HepG2 (cell line): ENCODE results near the gene MB21D2. TPM values are rescaled to one million over a fixed set of nuclear protein-coding genes. Genes with fewer than 3 reads are reported as not detected.

Experiments used
- ATAC-seq: fragments of 200-7000 bp; cut with Tn5 transposase; 3 replicates; pipeline ENCODE4 v1.9.1; 2020; ENCODE audit warnings: mild to moderate bottlenecking, moderate library complexity
- BruUV-seq: library from RNA; stranded (reverse); fragments of 400-500 nt; replicated peaks from 2 replicates; lab custom pipeline; 2021; lab: Mats Ljungman, UMichigan
- CTCF ChIA-PET: fragments of 300-600 bp; formaldehyde crosslinking; extraction: SDS; loops from one replicate; lab custom pipeline; 2021; ENCODE audit warnings: low total read pairs, inconsistent platforms, low intra/inter-chr PET ratio; lab: Yijun Ruan, JAX
- POLR2A ChIA-PET: fragments of 350-600 bp; sonication (Branson Sonifier 250); formaldehyde crosslinking; loops from one replicate; lab custom pipeline; 2020; ENCODE audit warnings: antibody characterized with exemption, inconsistent platforms; lab: Yijun Ruan, JAX
- DNase-seq: peaks from one replicate; pipeline ENCODE4 v3.0.0-alpha.2; 2015; ENCODE audit warnings: low spot score
- FAIRE-seq: peaks from 3 replicates; lab custom pipeline; 2011; peaks lifted over from hg19 to GRCh38; lab: Jason Lieb, UNC
- H2AFZ ChIP-seq: one replicate; pipeline ENCODE4 v1.6.1; 2011; ENCODE audit warnings: low read length, inconsistent platforms
- H3K27ac ChIP-seq: fragments of 300-600 bp; 3 replicates; pipeline ENCODE4 v1.8.0; 2011; ENCODE audit warnings: mixed run types, mild to moderate bottlenecking, mixed read lengths, low read length, inconsistent platforms; ENCODE audit not compliant: insufficient read depth; ENCODE audit errors: extremely low read length
- H3K27me3 ChIP-seq, 2 experiments: fragments of 200-600 bp in 1 of 2; 2 replicates in 1 of 2; 3 replicates in 1 of 2; pipeline versions ENCODE4 v1.6.0 to v1.8.0; 2011; ENCODE audit warnings: low read length in 2 of 2, mild to moderate bottlenecking in 2 of 2, moderate library complexity in 2 of 2, inconsistent platforms in 1 of 2; ENCODE audit not compliant: insufficient read depth in 2 of 2, control insufficient read depth in 1 of 2
- H3K36me3 ChIP-seq, 2 experiments: fragments of 200-600 bp in 1 of 2; replicated peaks in 1 of 2; 2 replicates in 1 of 2; 3 replicates in 1 of 2; pipeline versions ENCODE4 v1.5.1 to v1.8.0; 2011; ENCODE audit warnings: low read length in 2 of 2, inconsistent platforms in 1 of 2; ENCODE audit not compliant: insufficient read depth in 2 of 2, control insufficient read depth in 1 of 2
- H3K4me1 ChIP-seq: 2 replicates; pipeline ENCODE4 v1.5.1; 2012; ENCODE audit warnings: low read length, inconsistent platforms; ENCODE audit not compliant: insufficient read depth
- H3K4me2 ChIP-seq: 2 replicates; pipeline ENCODE4 v1.6.0; 2011; ENCODE audit warnings: low read depth, low read length, inconsistent platforms
- H3K4me3 ChIP-seq, 3 experiments: fragments of 200-600 bp in 1 of 3; sonication (generic), shearing (Covaris generic) in 1 of 3; replicated peaks in 1 of 3; 2 replicates each; pipeline ENCODE4 v1.5.1; 2011 to 2016; ENCODE audit warnings: low read length in 3 of 3, inconsistent platforms in 2 of 3, low read depth in 2 of 3, mild to moderate bottlenecking in 2 of 3, control low read depth in 1 of 3, mixed read lengths in 1 of 3; ENCODE audit not compliant: insufficient read depth in 1 of 3
- H3K79me2 ChIP-seq: one replicate; pipeline ENCODE4 v1.6.1; 2011; ENCODE audit warnings: low read length, inconsistent platforms; ENCODE audit not compliant: insufficient read depth
- H3K9ac ChIP-seq: 2 replicates; pipeline ENCODE4 v1.6.0; 2011; ENCODE audit warnings: mild to moderate bottlenecking, low read depth, low read length, inconsistent platforms; ENCODE audit not compliant: insufficient read depth
- H3K9me3 ChIP-seq: 2 replicates; pipeline ENCODE4 v1.5.1; 2012; ENCODE audit warnings: mild to moderate bottlenecking, low read length
- H4K20me1 ChIP-seq: 2 replicates; pipeline ENCODE4 v1.6.0; 2011; ENCODE audit warnings: inconsistent platforms, mild to moderate bottlenecking, low read length, moderate library complexity; ENCODE audit not compliant: insufficient read depth
- ARHGAP35 ChIP-seq: sonication (generic); formaldehyde crosslinking; IDR thresholded peaks from 2 replicates; pipeline ENCODE4 v1.9.0; 2022; ENCODE audit warnings: mild to moderate bottlenecking, inconsistent platforms, moderate library complexity, missing genetic modification reagents, borderline replicate concordance
- FOXO4 ChIP-seq: sonication (generic); formaldehyde crosslinking; conservative IDR thresholded peaks from 2 replicates; pipeline ENCODE4 v1.8.1; 2023; ENCODE audit warnings: missing genetic modification reagents
- MAFF ChIP-seq: IDR thresholded peaks from 2 replicates; pipeline ENCODE4 v1.6.1; 2011; ENCODE audit warnings: low read depth, low read length, improper control_type of control experiment
- MED8 ChIP-seq: sonication (generic); formaldehyde crosslinking; IDR thresholded peaks from 2 replicates; pipeline ENCODE4 v1.8.1; 2023; ENCODE audit warnings: mild to moderate bottlenecking, missing genetic modification reagents; ENCODE audit not compliant: insufficient replicate concordance
- RFXANK ChIP-seq: IDR thresholded peaks from 2 replicates; pipeline ENCODE4 v1.6.1; 2016
- XRCC5 ChIP-seq: fragments of 200-400 bp; formaldehyde crosslinking; optimal IDR thresholded peaks from 2 replicates; pipeline ENCODE3; 2017; ENCODE audit warnings: mild to moderate bottlenecking, low read length
- ZBTB46 ChIP-seq: sonication (generic); formaldehyde crosslinking; IDR thresholded peaks from 2 replicates; pipeline ENCODE4 v1.4.0; 2020; ENCODE audit warnings: mild to moderate bottlenecking, missing genetic modification reagents, borderline replicate concordance
- ZFX ChIP-seq: sonication (generic); formaldehyde crosslinking; IDR thresholded peaks from 2 replicates; pipeline ENCODE4 v1.4.0; 2020; ENCODE audit warnings: mild to moderate bottlenecking, low read depth, missing genetic modification reagents, moderate library complexity
- WGBS: methylation state at CpG from one replicate; pipeline ENCODE4 v1.1.6; 2017; ENCODE audit warnings: low lambda C conversion rate; 5-methylcytosine and 5-hydroxymethylcytosine counted together
- in situ Hi-C: cut with HindIII; loops from 2 replicates; pipeline ENCODE4 v1.10.0; 2017; ENCODE audit warnings: low pct_unique_long_range_greater_than_20kb; ENCODE audit not compliant: extremely low pct_ligation_motif_present
- intact Hi-C: fragments of 100-400 bp; cut with micrococcal nuclease; formaldehyde crosslinking; loops from one replicate; pipeline ENCODE4 v1.10.0; 2022; ENCODE audit not compliant: unreplicated experiment
- polyA plus RNA-seq, 8 experiments: library from polyadenylated mRNA; depleted of rRNA in 3 of 8; stranded (reverse) in 7 of 8; unstranded in 1 of 8; fragments of >200 nt; fragmentation: Illumina TruSeq in 4 of 8; extraction: Trizol in 4 of 8; gene quantifications; 2 replicates each; pipeline versions ENCODE4 v1.2.1 to v1.2.3, GENCODE V29; 2011 to 2016; ENCODE audit warnings: low read depth in 4 of 8, missing spikeins in 1 of 8, mixed read lengths in 1 of 8; ENCODE audit not compliant: insufficient read depth in 1 of 8
- total RNA-seq, 5 experiments: library from RNA; depleted of rRNA; stranded (reverse); fragments of >200 nt; fragmentation: Illumina TruSeq; extraction: Trizol; gene quantifications; 2 replicates each; pipeline ENCODE4 v1.2.3, GENCODE V29; 2016; ENCODE audit warnings: low read depth in 1 of 5
- TF ChIP-seq, protein P1 (sequence below): sonication (generic); formaldehyde crosslinking; IDR thresholded peaks from 2 replicates; pipeline ENCODE4 v1.8.0; 2022; ENCODE audit warnings: missing genetic modification reagents, low read depth, mild to moderate bottlenecking, borderline replicate concordance

The MB21D2 gene
- total and polyA plus RNA-seq, 2 of the 13 experiments (the other 11 are each of a cell fraction or from before 2014, with no cell fraction given): 0.90 to 1.6 TPM

DNA sequence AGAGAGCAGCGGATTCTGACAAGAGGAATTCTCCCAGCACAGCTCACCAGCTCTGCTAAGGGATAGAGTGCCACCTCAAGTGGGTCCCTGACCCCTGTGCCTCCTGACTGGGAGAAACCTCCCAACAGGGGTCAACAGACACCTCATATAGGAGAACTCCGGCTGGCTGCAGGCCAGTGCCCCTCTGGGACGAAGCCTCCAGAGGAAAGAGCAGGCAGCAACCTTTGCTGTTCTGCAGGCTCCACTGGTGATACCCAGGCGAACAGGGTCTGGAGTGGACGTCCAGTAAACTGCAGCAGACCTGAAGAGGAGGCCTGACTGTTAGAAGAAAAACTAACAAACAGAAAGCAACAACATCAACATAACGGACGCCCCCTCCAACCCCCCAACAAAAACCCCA, 159.0 kb downstream of the MB21D2 start:
- no peak overlapping the region for H2AFZ ChIP-seq
- intact Hi-C loops (no loop called here), in situ Hi-C loops (no loop called here)
- FAIRE-seq (no peak), DNase-seq (no peak), ATAC-seq (no peak)
- WGBS: 0% methylated on average over 4 of the region's 7 CpGs
- no peak overlapping the region for H3K4me2 ChIP-seq
- BruUV-seq: no TSS peak
- no peaks in the 10 kb centered on the region for H3K36me3 ChIP-seq
- no peaks in the 10 kb centered on the region for H3K9me3 ChIP-seq
- no peaks in the 10 kb centered on the region for H3K79me2 ChIP-seq
- ChIA-PET CTCF (no interaction called here), POLR2A (no interaction called here)
- no peak overlapping the region for H3K27ac ChIP-seq
- H3K9ac ChIP-seq: no peak overlapping the region
- H3K4me1 ChIP-seq: no peaks in the 10 kb centered on the region
- no peaks in the 10 kb centered on the region for H4K20me1 ChIP-seq
- no peaks in the 10 kb centered on the region for H3K27me3 ChIP-seq
- H3K4me3 ChIP-seq: no peak overlapping the region
- TF ChIP-seq MAFF (no peak), XRCC5 (no peak), RFXANK (CRISPR knock-in tag) (no peak)
- TF ChIP-seq, protein P1, sequence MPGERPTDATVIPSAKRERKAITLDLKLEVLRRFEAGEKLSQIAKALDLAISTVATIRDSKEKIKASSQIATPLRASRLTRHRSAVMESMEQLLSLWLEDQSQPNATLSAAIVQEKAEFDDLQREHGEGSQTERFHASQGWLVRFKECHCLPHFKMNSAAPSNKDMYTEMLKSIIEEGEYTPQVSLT (CRISPR knock-in tag): no peak

DNA sequence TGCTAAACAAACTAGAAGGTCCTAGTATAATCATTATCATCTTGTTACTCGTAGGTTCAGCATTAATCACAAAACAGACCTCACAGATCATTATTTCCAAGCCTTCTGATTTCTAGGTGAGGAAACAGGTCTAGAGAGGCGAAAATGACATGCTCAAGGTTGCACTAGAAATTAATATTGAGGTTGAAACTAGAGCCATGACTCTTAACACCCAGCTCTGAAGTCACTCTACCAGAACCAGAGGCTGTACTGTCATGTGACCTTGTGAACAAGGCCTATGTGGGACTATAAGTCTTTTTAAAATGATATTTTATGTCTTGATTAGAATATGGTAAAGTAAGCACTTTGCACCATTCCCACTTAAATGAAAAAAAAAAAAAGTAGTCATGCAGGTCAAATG, 166.5 kb downstream of the MB21D2 start:
- Histone ChIP-seq H3K9ac (no peak overlapping the region), H3K79me2 (no peaks in the 10 kb centered on the region), H2AFZ (no peak overlapping the region), H3K27me3 (no peaks in the 10 kb centered on the region), H4K20me1 (no peaks in the 10 kb centered on the region), H3K9me3 (no peaks in the 10 kb centered on the region), H3K4me3 (no peak overlapping the region)
- BruUV-seq: no TSS peak
- 2% methylated on average over 2 of the region's 2 CpGs for WGBS
- no peak for TF ChIP-seq ZFX
- no peak for TF ChIP-seq ARHGAP35
- TF ChIP-seq FOXO4 (CRISPR knock-in tag): no peak
- TF ChIP-seq MED8 (CRISPR knock-in tag): no peak
- no peak for TF ChIP-seq ZBTB46 (CRISPR knock-in tag)
- TF ChIP-seq, all 625 proteins: peak for 0
- Histone ChIP-seq H3K4me2 (no peak overlapping the region), H3K27ac (no peak overlapping the region), H3K4me1 (no peaks in the 10 kb centered on the region), H3K36me3 (no peaks in the 10 kb centered on the region)
- ChIA-PET POLR2A (no interaction called here), CTCF (no interaction called here)
- ATAC-seq (no peak), DNase-seq (no peak), FAIRE-seq (no peak)
- intact Hi-C loops: no loop called here
- in situ Hi-C loops: no loop called here
